ENCODE measurements around the gene PLA2G12B. TPM values are rescaled to one million over a fixed set of nuclear protein-coding genes. Genes with fewer than 3 reads are reported as not detected.

The PLA2G12B gene
- total and polyA plus RNA-seq, 2 donors from 2014 or later = 0.66 to 10.3 TPM

DNA sequence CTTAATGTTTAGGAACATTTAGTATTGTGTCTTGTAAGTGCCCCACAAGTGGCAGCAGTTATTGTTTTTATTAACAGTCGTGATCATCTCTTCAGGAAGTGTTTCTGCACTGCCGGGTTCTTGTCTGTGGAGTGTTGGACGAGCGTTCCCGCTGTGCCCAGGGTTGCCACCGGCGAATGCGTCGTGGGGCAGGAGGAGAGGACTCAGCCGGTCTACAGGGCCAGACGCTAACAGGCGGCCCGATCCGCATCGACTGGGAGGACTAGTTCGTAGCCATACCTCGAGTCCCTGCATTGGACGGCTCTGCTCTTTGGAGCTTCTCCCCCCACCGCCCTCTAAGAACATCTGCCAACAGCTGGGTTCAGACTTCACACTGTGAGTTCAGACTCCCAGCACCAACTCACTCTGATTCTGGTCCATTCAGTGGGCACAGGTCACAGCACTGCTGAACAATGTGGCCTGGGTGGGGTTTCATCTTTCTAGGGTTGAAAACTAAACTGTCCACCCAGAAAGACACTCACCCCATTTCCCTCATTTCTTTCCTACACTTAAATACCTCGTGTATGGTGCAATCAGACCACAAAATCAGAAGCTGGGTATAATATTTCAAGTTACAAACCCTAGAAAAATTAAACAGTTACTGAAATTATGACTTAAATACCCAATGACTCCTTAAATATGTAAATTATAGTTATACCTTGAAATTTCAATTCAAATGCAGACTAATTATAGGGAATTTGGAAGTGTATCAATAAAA is 22.2 kb downstream of the PLA2G12B start:
- intact Hi-C loops (cut with DNase I) = no loop called here
- H3K4me1 ChIP-seq (ENCODE audit: control insufficient read depth in 2 of 3, insufficient read depth in 2 of 3, low read depth in 1 of 3, low read length in 3 of 3) = no peaks in the 10 kb centered on the region
- no peaks in the 10 kb centered on the region for H3K9me3 ChIP-seq (ENCODE audit: control insufficient read depth in 2 of 3, insufficient read depth in 1 of 3, low read length in 3 of 3)
- H3K27me3 ChIP-seq (ENCODE audit: control insufficient read depth, insufficient read depth, low read length) = no peaks in the 10 kb centered on the region
- no peak for DNase-seq
- no peak overlapping the region for H3K9ac ChIP-seq (ENCODE audit: low read length in 3 of 3)
- no peak for FAIRE-seq
- H3K4me3 ChIP-seq (ENCODE audit: low read length in 3 of 3) = no peak overlapping the region
- no peaks in the 10 kb centered on the region for H3K36me3 ChIP-seq (ENCODE audit: control insufficient read depth in 2 of 3, insufficient read depth in 3 of 3, low read length in 3 of 3)
- no peak overlapping the region for H3K27ac ChIP-seq (ENCODE audit: low read depth in 2 of 2, low read length in 2 of 2)
- TF ChIP-seq CTCF (IDR thresholded peaks at IDR 0.05; ENCODE audit: borderline replicate concordance, extremely low read depth, insufficient read depth) = no peak

DNA sequence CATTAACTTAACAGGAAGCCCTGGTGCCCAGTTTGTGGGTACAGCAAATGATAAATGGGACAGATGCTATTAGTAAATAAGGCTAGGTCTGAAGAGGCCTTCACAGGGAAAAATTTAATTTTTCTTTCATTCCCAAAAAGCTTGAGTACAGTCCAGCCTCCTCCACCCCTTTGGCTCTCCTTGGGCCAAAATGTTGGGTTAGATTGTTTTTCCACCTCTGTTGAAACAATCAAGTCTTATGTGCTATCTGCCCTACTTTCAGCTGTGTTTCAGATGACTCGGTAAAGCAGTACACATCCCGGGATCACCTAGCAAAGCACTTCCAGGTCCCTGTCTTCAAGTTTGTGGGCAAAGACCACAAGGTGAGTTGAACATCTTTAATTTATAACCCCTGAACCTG is 24.3 kb downstream of the PLA2G12B start:
- Histone ChIP-seq H3K9me3 (ENCODE audit: control insufficient read depth in 2 of 3, insufficient read depth in 1 of 3, low read length in 3 of 3) (no peaks in the 10 kb centered on the region), H3K4me1 (ENCODE audit: control insufficient read depth in 2 of 3, insufficient read depth in 2 of 3, low read depth in 1 of 3, low read length in 3 of 3) (no peaks in the 10 kb centered on the region), H3K27me3 (ENCODE audit: control insufficient read depth, insufficient read depth, low read length) (no peaks in the 10 kb centered on the region), H3K36me3 (ENCODE audit: control insufficient read depth in 2 of 3, insufficient read depth in 3 of 3, low read length in 3 of 3) (no peaks in the 10 kb centered on the region), H3K27ac (ENCODE audit: low read depth in 2 of 2, low read length in 2 of 2) (no peak overlapping the region), H3K9ac (ENCODE audit: low read length in 3 of 3) (no peak overlapping the region), H3K4me3 (ENCODE audit: low read length in 3 of 3) (no peak overlapping the region)
- DNase-seq (no peak), FAIRE-seq (no peak)
- intact Hi-C loops (cut with DNase I) = no loop called here
- TF ChIP-seq CTCF (IDR thresholded peaks at IDR 0.05; ENCODE audit: borderline replicate concordance, extremely low read depth, insufficient read depth) = no peak

- TF ChIP-seq CTCF (IDR thresholded peaks at IDR 0.05; ENCODE audit: borderline replicate concordance, extremely low read depth, insufficient read depth) = no peak
- no peaks in the 10 kb centered on the region for H3K36me3 ChIP-seq (ENCODE audit: control insufficient read depth in 2 of 3, insufficient read depth in 3 of 3, low read length in 3 of 3)
- H3K27me3 ChIP-seq (ENCODE audit: control insufficient read depth, insufficient read depth, low read length) = no peaks in the 10 kb centered on the region
- H3K9me3 ChIP-seq (ENCODE audit: control insufficient read depth in 2 of 3, insufficient read depth in 1 of 3, low read length in 3 of 3) = no peaks in the 10 kb centered on the region
- H3K9ac ChIP-seq (ENCODE audit: low read length in 3 of 3) = no peak overlapping the region
- no peak overlapping the region for H3K4me3 ChIP-seq (ENCODE audit: low read length in 3 of 3)
- H3K4me1 ChIP-seq (ENCODE audit: control insufficient read depth in 2 of 3, insufficient read depth in 2 of 3, low read depth in 1 of 3, low read length in 3 of 3) = no peaks in the 10 kb centered on the region
- DNase-seq (no peak), FAIRE-seq (no peak)
- H3K27ac ChIP-seq (ENCODE audit: low read depth in 2 of 2, low read length in 2 of 2) = no peak overlapping the region
- intact Hi-C loops (cut with DNase I) = no loop called here
Measured at GRCh38 chr10:72928798-72929197, 25.8 kb downstream of the PLA2G12B start.

- no peaks in the 10 kb centered on the region for H3K27me3 ChIP-seq (ENCODE audit: control insufficient read depth, insufficient read depth, low read length)
- H3K4me3 ChIP-seq (ENCODE audit: low read length in 3 of 3) = no peak overlapping the region
- FAIRE-seq = no peak
- H3K9ac ChIP-seq (ENCODE audit: low read length in 3 of 3) = no peak overlapping the region
- no peaks in the 10 kb centered on the region for H3K9me3 ChIP-seq (ENCODE audit: control insufficient read depth in 2 of 3, insufficient read depth in 1 of 3, low read length in 3 of 3)
- intact Hi-C loops (cut with DNase I) = no loop called here
- H3K27ac ChIP-seq (ENCODE audit: low read depth in 2 of 2, low read length in 2 of 2) = no peak overlapping the region
- H3K36me3 ChIP-seq (ENCODE audit: control insufficient read depth in 2 of 3, insufficient read depth in 3 of 3, low read length in 3 of 3) = no peaks in the 10 kb centered on the region
- no peak for TF ChIP-seq CTCF (IDR thresholded peaks at IDR 0.05; ENCODE audit: borderline replicate concordance, extremely low read depth, insufficient read depth)
- DNase-seq = no peak
- H3K4me1 ChIP-seq (ENCODE audit: control insufficient read depth in 2 of 3, insufficient read depth in 2 of 3, low read depth in 1 of 3, low read length in 3 of 3) = no peaks in the 10 kb centered on the region
Measured at GRCh38 chr10:72927485-72927884, 27.1 kb downstream of the PLA2G12B start.
